ENCODE data around the gene BAAT. TPM values are rescaled to one million over a fixed set of nuclear protein-coding genes. Genes with fewer than 3 reads are reported as not detected.

Gene BAAT
- total and polyA plus RNA-seq, 4 donors: 0.03 to 0.37 (median 0.21) TPM

GRCh38 chr9:101376111-101376848 lies 8.5 kb downstream of the BAAT start:
- H3K9ac ChIP-seq (ENCODE audit: insufficient read depth in 1 of 2, low read length in 2 of 2): no peak overlapping the region
- no peak overlapping the region for H3K27ac ChIP-seq (ENCODE audit: low read depth in 1 of 2, low read length in 1 of 2)
- WGBS, 2 donors: 76 to 83% methylated on average over 6 of the region's 6 CpGs
- no peak overlapping the region for H3K4me3 ChIP-seq
- H3K36me3 ChIP-seq (ENCODE audit: control insufficient read depth in 4 of 4, insufficient read depth in 4 of 4, low read length in 4 of 4): no peaks in the 10 kb centered on the region
- ATAC-seq (ENCODE audit: insufficient read depth, low FRiP score): no peak
- DNase-seq: no peak
- H3K4me1 ChIP-seq (ENCODE audit: control insufficient read depth in 5 of 5, insufficient read depth in 5 of 5, low read length in 5 of 5): peaks cover 0 to 10% (median 0%) of the 10 kb centered on the region in 5 donors
- H3K27me3 ChIP-seq (ENCODE audit: control insufficient read depth in 3 of 3, insufficient read depth in 3 of 3, low read length in 2 of 3): no peaks in the 10 kb centered on the region
- H3K9me3 ChIP-seq (ENCODE audit: control insufficient read depth in 4 of 4, insufficient read depth in 3 of 4, low read length in 3 of 4): peaks cover 0 to 1% (median 0%) of the 10 kb centered on the region in 4 donors
- no peak for TF ChIP-seq CTCF (IDR thresholded peaks at IDR 0.05; ENCODE audit: control extremely low read depth, extremely low read depth)

GRCh38 chr9:101375546-101375945 lies 9.3 kb downstream of the BAAT start:
- Histone ChIP-seq H3K9ac (ENCODE audit: insufficient read depth in 1 of 2, low read length in 2 of 2) (no peak overlapping the region), H3K4me3 (no peak overlapping the region), H3K27me3 (ENCODE audit: control insufficient read depth in 3 of 3, insufficient read depth in 3 of 3, low read length in 2 of 3) (no peaks in the 10 kb centered on the region), H3K36me3 (ENCODE audit: control insufficient read depth in 4 of 4, insufficient read depth in 4 of 4, low read length in 4 of 4) (no peaks in the 10 kb centered on the region), H3K4me1 (ENCODE audit: control insufficient read depth in 5 of 5, insufficient read depth in 5 of 5, low read length in 5 of 5) (peaks cover 0 to 10% (median 0%) of the 10 kb centered on the region in 5 donors), H3K27ac (ENCODE audit: low read depth in 1 of 2, low read length in 1 of 2) (no peak overlapping the region), H3K9me3 (ENCODE audit: control insufficient read depth in 4 of 4, insufficient read depth in 3 of 4, low read length in 3 of 4) (peaks cover 0 to 1% (median 0%) of the 10 kb centered on the region in 4 donors)
- ATAC-seq (ENCODE audit: insufficient read depth, low FRiP score) (no peak), DNase-seq (no peak)
- 92% methylated on average over 12 of the region's 12 CpGs for WGBS, 2 donors
- no peak for TF ChIP-seq CTCF (IDR thresholded peaks at IDR 0.05; ENCODE audit: control extremely low read depth, extremely low read depth)

- no peak overlapping the region for H3K9ac ChIP-seq (ENCODE audit: insufficient read depth in 1 of 2, low read length in 2 of 2)
- no peaks in the 10 kb centered on the region for H3K27me3 ChIP-seq (ENCODE audit: control insufficient read depth in 3 of 3, insufficient read depth in 3 of 3, low read length in 2 of 3)
- 63 to 71% methylated on average over 2 of the region's 2 CpGs for WGBS, 2 donors
- DNase-seq (peak in 1 of 3 donors; percentile 14), ATAC-seq (ENCODE audit: insufficient read depth, low FRiP score) (no peak)
- no peaks in the 10 kb centered on the region for H3K36me3 ChIP-seq (ENCODE audit: control insufficient read depth in 4 of 4, insufficient read depth in 4 of 4, low read length in 4 of 4)
- no peak for TF ChIP-seq CTCF (IDR thresholded peaks at IDR 0.05; ENCODE audit: control extremely low read depth, extremely low read depth)
- peaks cover 0 to 1% (median 0%) of the 10 kb centered on the region in 4 donors for H3K9me3 ChIP-seq (ENCODE audit: control insufficient read depth in 4 of 4, insufficient read depth in 3 of 4, low read length in 3 of 4)
- H3K4me1 ChIP-seq (ENCODE audit: control insufficient read depth in 5 of 5, insufficient read depth in 5 of 5, low read length in 5 of 5): peaks cover 0 to 10% (median 0%) of the 10 kb centered on the region in 5 donors
- no peak overlapping the region for H3K4me3 ChIP-seq
- no peak overlapping the region for H3K27ac ChIP-seq (ENCODE audit: low read depth in 1 of 2, low read length in 1 of 2)
Measured at GRCh38 chr9:101372327-101373118, 12.3 kb downstream of the BAAT start.

Data from lung (tissue), 12 donors.